Measurements from ENCODE around the gene CTPS2.
"Not testable (repeated sequence)": the region's sequence is repeated elsewhere in the genome, so short reads cannot be mapped to it uniquely, and the experiment has no call there.

Gene CTPS2

DNA sequence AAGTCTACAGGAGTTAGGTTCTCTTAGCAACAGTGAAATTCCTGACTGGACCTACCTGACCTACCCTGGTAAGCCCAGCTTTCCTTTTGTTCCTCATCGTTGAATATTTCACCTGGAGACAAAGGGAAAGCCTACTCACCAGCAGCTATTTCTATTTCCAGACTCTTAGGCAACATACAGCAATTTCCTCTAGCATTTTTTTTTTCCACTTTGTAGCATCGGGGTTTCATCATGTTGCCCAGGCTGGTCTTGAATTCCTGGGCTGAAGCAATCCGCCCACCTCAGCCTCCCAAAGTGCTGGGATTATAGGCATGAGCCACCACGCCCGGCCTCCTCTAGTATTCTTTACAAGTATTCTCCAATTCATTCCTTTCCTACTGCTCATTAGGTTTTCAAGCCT lies 69.3 kb downstream of the CTPS2 start:
- FAIRE-seq (no peak), DNase-seq (ENCODE audit: insufficient read length) (no peak)
- TF ChIP-seq POLR2AphosphoS5 (IDR thresholded peaks at IDR 0.05; ENCODE audit: low read depth, low read length) = no peak
- TF ChIP-seq TAF1 (IDR thresholded peaks at IDR 0.05; ENCODE audit: borderline replicate concordance, low read depth, low read length) = no peak
- TF ChIP-seq POLR2A (IDR thresholded peaks at IDR 0.05; ENCODE audit: low read depth, low read length) = no peak

DNA sequence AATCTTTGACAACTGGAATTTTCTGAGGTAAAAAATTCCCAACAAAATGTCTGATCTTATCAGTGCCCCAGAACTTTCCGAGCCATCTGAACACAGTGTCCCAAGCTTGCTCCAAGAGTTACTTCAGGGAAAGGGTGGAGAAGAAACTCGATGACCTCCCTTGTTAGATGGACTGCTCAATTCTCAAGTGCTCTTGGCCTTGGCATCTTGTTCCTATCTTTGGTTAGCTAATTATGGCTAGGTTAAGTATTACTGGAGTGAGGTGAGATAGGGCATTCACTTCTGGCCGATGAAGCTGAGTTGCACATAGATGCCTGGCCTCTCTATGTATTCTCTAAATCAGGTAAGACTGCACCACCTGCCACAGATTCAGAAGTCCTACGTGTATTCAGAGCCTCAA lies 71.6 kb downstream of the CTPS2 start:
- DNase-seq (ENCODE audit: insufficient read length) (no peak), FAIRE-seq (no peak)
- TF ChIP-seq TAF1 (IDR thresholded peaks at IDR 0.05; ENCODE audit: borderline replicate concordance, low read depth, low read length) (no peak), POLR2AphosphoS5 (IDR thresholded peaks at IDR 0.05; ENCODE audit: low read depth, low read length) (no peak), POLR2A (IDR thresholded peaks at IDR 0.05; ENCODE audit: low read depth, low read length) (no peak)

DNA sequence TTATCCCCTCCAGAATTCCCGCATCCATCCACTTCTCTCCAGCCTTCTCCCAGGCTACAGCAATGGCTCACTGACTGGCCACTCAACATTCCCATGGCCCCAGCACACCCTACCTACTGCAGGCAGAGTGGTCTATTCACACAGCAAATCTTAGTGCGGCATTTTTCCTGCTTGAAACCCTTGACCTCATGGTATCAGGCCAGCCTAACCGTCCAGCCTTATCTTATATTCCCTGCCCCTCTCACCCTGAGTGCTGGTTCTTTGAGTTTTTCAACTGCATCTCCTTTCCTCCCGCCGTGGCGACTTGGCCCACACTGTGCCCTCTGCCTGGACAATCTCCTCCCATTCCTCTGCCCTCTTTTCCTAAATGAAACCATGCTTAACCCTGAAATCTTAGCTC lies 72.5 kb downstream of the CTPS2 start:
- DNase-seq (ENCODE audit: insufficient read length) (no peak), FAIRE-seq (no peak)
- TF ChIP-seq POLR2A (IDR thresholded peaks at IDR 0.05; ENCODE audit: low read depth, low read length) = no peak
- no peak for TF ChIP-seq TAF1 (IDR thresholded peaks at IDR 0.05; ENCODE audit: borderline replicate concordance, low read depth, low read length)
- TF ChIP-seq POLR2AphosphoS5 (IDR thresholded peaks at IDR 0.05; ENCODE audit: low read depth, low read length) = no peak

DNA sequence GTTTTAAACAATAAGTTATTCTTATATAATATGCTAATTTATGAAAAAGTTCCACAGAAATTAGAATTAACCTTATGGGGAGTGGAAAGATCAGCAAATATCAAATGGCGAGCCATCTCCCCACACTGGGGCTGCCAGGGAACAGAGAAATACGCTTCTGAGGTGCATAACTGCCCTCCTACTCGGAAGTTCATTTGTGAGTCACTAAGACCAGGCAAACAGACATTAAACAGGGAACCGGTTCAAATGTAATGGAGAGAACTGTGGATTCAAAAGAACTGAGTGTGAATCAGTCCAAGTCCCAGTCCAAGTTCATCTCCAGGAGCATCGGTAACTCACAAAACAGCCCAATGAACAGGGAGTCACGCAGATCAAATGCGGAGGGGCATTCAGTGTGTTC lies 73.9 kb downstream of the CTPS2 start:
- TF ChIP-seq TAF1 (IDR thresholded peaks at IDR 0.05; ENCODE audit: borderline replicate concordance, low read depth, low read length) = no peak
- no peak for TF ChIP-seq POLR2A (IDR thresholded peaks at IDR 0.05; ENCODE audit: low read depth, low read length)
- TF ChIP-seq POLR2AphosphoS5 (IDR thresholded peaks at IDR 0.05; ENCODE audit: low read depth, low read length) = no peak
- DNase-seq (ENCODE audit: insufficient read length) (no peak), FAIRE-seq (no peak)

DNA sequence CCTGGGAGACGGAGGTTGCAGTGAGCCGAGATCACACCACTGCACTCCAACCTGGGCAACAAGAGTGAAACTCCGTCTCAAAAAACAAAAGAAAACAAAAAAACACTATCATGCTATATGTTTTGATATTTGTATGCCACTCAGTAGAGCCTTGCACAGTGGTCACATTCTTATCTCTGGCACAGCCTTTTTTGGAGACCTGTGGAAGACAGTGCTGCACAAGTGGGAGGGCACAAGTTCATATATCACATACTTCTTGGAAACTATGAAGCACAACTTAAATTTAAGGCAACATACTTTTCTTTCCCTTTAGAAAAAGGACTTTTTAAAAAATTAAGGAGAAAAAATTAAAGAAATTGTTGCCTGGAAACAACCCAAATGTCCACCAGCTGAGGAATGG lies 76.9 kb downstream of the CTPS2 start:
- TF ChIP-seq POLR2AphosphoS5 (IDR thresholded peaks at IDR 0.05; ENCODE audit: low read depth, low read length) (no peak), TAF1 (IDR thresholded peaks at IDR 0.05; ENCODE audit: borderline replicate concordance, low read depth, low read length) (no peak), POLR2A (IDR thresholded peaks at IDR 0.05; ENCODE audit: low read depth, low read length) (no peak)
- no peak for DNase-seq (ENCODE audit: insufficient read length)
- no peak for FAIRE-seq

DNA sequence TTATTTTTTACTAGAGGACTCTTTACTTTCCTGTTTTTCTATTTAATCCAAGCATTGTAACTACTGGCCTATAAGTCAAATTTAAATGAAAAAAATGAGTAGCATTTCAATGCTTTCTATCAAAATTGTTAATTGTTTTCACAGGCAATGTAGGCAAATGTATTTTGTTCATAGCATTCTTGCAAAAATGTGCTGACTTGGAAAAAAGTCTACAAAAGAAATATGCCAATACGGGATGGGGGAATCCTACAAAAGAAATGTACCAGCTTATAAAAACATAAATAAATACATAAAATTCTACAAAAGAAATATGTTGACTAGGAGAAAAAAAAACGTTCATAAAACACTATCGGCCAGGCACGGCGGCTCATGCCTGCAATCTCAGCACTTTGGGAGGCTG lies 77.4 kb downstream of the CTPS2 start:
- TF ChIP-seq POLR2AphosphoS5 (IDR thresholded peaks at IDR 0.05; ENCODE audit: low read depth, low read length) (no peak), POLR2A (IDR thresholded peaks at IDR 0.05; ENCODE audit: low read depth, low read length) (no peak), TAF1 (IDR thresholded peaks at IDR 0.05; ENCODE audit: borderline replicate concordance, low read depth, low read length) (no peak)
- FAIRE-seq = no peak
- DNase-seq (ENCODE audit: insufficient read length) = no peak

DNA sequence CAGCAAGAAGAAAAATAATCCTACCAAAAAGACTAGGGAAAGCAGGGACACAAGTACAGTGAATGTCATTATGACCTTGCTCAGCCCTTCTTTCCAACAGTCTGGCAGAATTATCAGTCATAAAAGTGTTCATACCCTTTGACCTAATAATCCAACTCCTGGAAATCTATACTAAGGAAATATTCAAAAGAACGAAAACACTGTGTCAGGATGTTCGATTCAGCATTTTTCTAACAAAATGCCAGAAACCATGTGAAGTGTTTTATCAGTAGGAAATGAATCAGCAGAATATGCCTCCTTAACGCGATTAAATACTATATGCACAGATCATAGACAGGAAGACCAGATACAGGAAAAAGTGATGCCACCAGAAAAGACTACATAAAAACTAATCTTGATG lies 78.7 kb downstream of the CTPS2 start:
- DNase-seq (ENCODE audit: insufficient read length) (no peak), FAIRE-seq (no peak)
- TF ChIP-seq POLR2AphosphoS5 (IDR thresholded peaks at IDR 0.05; ENCODE audit: low read depth, low read length) = no peak
- no peak for TF ChIP-seq POLR2A (IDR thresholded peaks at IDR 0.05; ENCODE audit: low read depth, low read length)
- TF ChIP-seq TAF1 (IDR thresholded peaks at IDR 0.05; ENCODE audit: borderline replicate concordance, low read depth, low read length) = no peak

DNA sequence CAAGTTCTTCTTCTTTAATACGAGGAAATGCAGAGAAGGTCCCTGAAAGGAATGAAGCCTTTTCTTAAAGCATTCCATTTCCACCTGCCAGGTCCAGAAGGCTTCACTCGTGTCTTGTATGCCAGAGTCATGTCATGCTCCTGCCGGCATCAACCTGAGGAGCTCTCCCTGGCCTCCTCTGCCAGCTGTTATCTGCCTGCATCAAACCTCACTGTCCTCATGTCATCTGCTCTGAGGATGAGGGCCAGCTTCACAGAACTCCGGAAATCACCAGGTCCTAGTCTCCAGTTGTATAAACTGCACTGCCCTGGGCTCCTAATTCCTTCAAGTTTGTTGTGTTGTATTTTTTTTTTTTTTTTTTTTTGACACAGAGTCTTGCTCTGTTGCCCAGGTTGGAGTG lies 82.6 kb downstream of the CTPS2 start:
- FAIRE-seq (no peak), DNase-seq (ENCODE audit: insufficient read length) (no peak)
- TF ChIP-seq POLR2A (IDR thresholded peaks at IDR 0.05; ENCODE audit: low read depth, low read length) (no peak), POLR2AphosphoS5 (IDR thresholded peaks at IDR 0.05; ENCODE audit: low read depth, low read length) (no peak), TAF1 (IDR thresholded peaks at IDR 0.05; ENCODE audit: borderline replicate concordance, low read depth, low read length) (no peak)

DNA sequence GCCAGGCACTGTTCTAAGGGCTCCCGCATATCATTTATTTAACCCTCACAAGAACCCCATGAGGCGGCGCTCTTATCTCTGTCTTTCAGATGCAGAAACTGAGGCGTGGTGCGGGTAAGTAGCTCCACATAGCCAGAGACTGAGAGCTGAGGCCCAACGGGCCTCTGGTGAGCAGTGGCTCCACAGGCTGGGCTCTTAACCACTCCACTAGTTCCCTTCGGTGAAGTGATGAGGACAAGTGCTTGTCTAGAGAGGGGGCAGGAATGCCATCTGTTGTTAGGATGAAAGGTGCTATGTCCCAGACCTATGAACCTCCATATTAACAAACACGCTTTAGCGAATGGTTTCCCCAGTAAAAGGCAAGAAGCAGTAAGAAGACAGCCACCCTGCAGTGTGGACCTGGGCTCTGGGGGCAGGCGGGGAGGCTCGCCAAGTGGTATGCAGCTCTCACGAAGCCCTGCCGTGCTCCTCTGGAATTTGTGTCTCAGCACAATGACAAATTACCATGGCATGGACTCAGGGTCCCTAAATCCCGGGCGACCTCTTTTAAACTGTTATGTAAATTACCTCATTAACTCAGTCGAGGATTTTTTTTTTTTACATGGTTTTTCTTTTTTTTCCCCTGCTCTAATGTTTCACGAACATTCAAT lies 83.4 kb downstream of the CTPS2 start:
- FAIRE-seq = no peak

DNA sequence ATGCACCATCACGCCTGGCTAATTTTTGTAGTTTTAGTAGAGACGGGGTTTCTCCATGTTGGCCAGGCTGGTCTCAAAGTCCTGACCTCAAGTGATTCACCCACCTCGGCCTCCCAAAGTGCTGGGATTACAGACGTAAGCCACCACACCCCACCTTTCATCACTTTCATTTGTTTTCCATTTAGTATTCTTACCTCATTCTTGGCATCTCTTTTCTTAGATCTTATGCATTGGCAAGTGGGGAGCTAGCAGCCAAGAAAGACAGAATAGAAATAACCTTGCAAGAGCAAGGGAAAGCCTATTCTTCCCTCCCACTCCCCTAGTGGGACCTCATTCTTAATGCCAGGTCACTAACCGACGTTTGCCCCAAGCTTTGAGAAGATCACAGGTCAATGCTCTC lies 84.0 kb downstream of the CTPS2 start:
- not testable (repeated sequence) for FAIRE-seq

More for the DNA sequence above, 83.4 kb downstream of the CTPS2 start:
- DNase-seq (ENCODE audit: insufficient read length) = no peak
- TF ChIP-seq POLR2A (IDR thresholded peaks at IDR 0.05; ENCODE audit: low read depth, low read length) (no peak), POLR2AphosphoS5 (IDR thresholded peaks at IDR 0.05; ENCODE audit: low read depth, low read length) (no peak), TAF1 (IDR thresholded peaks at IDR 0.05; ENCODE audit: borderline replicate concordance, low read depth, low read length) (no peak)

DNA sequence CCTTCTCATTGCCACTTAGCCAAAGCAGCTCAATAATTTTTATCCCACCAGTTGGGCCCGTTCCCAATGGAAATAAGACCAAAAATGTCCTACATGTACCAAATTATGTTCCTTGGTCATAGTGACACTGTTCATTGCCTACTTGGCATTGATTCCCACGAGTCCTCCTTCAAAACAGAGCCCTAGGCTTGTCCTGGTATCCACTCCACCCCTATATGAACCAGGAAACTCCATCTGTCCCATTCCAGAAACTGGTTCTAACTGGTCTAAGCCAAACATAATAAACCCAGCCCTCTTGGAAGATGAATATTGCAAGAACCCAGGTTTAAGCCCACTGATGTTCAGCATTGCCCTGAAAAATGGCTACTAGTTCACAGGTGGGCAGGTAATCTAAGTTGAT lies 93.4 kb downstream of the CTPS2 start:
- DNase-seq (ENCODE audit: insufficient read length) = no peak
- FAIRE-seq = peak; percentile 50

More for the DNA sequence above, 84.0 kb downstream of the CTPS2 start:
- not testable (repeated sequence) for DNase-seq (ENCODE audit: insufficient read length)

DNA sequence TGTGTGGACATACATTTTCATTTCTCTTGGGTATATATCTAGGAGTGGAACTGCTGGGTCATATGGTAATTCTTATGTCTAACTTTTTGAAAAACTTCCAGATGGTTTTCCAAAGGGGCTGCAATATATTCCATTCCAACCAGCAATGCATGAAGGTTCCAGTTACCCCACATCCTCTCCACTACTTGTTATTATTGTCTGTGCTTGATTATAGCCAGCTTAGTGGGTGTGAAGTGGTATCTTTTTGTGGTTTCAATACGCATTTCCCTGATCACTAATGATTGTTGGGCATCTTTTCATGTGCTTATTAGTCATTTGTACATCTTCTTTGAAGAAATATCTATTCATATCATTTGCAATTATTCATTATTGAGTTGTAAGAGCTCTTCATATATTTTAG lies 94.0 kb downstream of the CTPS2 start:
- no peak for TF ChIP-seq TAF1 (IDR thresholded peaks at IDR 0.05; ENCODE audit: borderline replicate concordance, low read depth, low read length)
- no peak for TF ChIP-seq POLR2A (IDR thresholded peaks at IDR 0.05; ENCODE audit: low read depth, low read length)
- TF ChIP-seq POLR2AphosphoS5 (IDR thresholded peaks at IDR 0.05; ENCODE audit: low read depth, low read length) = no peak

More for the DNA sequence above, 93.4 kb downstream of the CTPS2 start:
- no peak for TF ChIP-seq POLR2AphosphoS5 (IDR thresholded peaks at IDR 0.05; ENCODE audit: low read depth, low read length)
- TF ChIP-seq POLR2A (IDR thresholded peaks at IDR 0.05; ENCODE audit: low read depth, low read length) = no peak
- TF ChIP-seq TAF1 (IDR thresholded peaks at IDR 0.05; ENCODE audit: borderline replicate concordance, low read depth, low read length) = no peak

DNA sequence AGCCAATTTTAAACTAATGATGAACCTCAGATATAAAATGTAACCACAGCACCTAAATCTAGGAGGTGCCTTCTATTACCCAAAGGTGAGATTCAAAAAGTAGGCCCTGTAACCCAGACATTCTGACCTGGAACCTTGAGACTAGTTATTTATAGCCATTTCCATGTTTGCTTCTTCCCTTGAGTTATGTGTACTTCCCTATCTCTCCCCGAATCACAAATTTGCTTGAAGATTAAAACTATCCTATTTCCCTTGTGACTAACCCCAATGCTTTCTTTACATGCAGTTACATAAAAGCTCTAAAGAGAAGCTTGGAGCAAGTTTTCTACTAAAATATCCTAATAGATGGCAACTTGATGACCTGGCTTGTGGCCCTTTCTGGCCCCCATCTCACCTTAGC lies 95.1 kb downstream of the CTPS2 start:
- no peak for TF ChIP-seq POLR2A (IDR thresholded peaks at IDR 0.05; ENCODE audit: low read depth, low read length)
- no peak for TF ChIP-seq TAF1 (IDR thresholded peaks at IDR 0.05; ENCODE audit: borderline replicate concordance, low read depth, low read length)
- TF ChIP-seq POLR2AphosphoS5 (IDR thresholded peaks at IDR 0.05; ENCODE audit: low read depth, low read length) = no peak
- no peak for DNase-seq (ENCODE audit: insufficient read length)
- no peak for FAIRE-seq

More for the DNA sequence above, 94.0 kb downstream of the CTPS2 start:
- DNase-seq (ENCODE audit: insufficient read length) (no peak), FAIRE-seq (no peak)

All from GM12892 (cell line).